Measurements from ENCODE around the gene TMEM30A.

DNA sequence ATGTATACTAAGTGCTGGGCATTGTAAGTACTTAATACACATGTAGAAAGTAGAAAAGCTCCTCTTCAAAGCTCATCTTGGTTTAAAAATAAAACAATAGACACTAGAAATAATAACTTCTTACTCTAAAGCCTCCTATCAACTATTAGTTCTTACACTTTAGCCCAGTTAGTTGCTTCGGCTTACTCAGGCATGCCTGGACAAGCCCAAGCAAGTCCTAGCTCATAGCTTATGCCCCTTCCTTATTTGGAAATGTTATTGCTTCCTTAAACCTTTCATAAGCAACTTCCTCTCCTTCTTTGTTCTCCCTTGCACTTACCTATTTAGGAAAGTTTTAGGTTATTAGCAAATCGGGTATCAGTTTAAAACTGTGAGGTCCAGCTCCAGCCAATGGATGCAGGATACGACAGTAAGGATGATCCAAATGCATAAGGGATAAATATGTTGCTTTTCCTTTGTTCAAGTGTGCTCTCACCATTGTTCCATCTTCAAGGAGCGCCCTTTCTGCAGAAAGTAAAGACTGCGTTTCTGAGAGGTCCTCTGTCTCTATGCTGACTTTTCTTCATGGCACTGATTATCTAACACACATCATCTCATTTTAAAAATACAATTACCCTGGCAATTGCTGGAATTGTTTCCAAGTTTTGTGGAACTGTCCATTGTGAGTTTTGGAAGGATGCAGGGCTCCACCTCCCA lies 12.3 kb downstream of the TMEM30A start:
- no peak for TF ChIP-seq POLR2A (IDR thresholded peaks at IDR 0.05)
- TF ChIP-seq, protein P1, sequence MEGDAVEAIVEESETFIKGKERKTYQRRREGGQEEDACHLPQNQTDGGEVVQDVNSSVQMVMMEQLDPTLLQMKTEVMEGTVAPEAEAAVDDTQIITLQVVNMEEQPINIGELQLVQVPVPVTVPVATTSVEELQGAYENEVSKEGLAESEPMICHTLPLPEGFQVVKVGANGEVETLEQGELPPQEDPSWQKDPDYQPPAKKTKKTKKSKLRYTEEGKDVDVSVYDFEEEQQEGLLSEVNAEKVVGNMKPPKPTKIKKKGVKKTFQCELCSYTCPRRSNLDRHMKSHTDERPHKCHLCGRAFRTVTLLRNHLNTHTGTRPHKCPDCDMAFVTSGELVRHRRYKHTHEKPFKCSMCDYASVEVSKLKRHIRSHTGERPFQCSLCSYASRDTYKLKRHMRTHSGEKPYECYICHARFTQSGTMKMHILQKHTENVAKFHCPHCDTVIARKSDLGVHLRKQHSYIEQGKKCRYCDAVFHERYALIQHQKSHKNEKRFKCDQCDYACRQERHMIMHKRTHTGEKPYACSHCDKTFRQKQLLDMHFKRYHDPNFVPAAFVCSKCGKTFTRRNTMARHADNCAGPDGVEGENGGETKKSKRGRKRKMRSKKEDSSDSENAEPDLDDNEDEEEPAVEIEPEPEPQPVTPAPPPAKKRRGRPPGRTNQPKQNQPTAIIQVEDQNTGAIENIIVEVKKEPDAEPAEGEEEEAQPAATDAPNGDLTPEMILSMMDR (IDR thresholded peaks at IDR 0.05), result no peak
- no peak for TF ChIP-seq POLR2AphosphoS5 (IDR thresholded peaks at IDR 0.05)
